Measurements from ENCODE around the gene BRINP1.

Gene BRINP1

DNA sequence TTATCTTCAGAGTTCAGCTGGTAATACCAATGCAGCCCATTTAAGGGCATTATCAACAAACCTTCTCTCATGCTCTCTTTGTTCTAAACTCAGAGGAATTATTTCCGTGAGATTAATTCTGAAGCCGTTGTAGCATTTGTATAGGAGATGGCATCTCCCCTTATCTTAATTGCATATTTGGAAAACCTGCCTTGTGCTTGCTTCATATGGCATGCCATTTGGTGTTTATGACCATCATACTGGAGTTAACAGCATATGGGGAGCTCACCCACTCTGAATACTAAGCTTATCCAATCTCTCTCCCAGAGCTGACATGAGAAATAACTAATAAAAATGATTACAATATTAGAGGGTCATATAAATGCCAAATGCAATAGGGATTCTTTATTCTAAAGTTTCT lies 243.2 kb downstream of the BRINP1 start:
- no peak for DNase-seq (ENCODE audit: low spot score)

GRCh38 chr9:119121899-119122298 lies 247.3 kb downstream of the BRINP1 start:
- DNase-seq (ENCODE audit: low spot score): no peak

DNA sequence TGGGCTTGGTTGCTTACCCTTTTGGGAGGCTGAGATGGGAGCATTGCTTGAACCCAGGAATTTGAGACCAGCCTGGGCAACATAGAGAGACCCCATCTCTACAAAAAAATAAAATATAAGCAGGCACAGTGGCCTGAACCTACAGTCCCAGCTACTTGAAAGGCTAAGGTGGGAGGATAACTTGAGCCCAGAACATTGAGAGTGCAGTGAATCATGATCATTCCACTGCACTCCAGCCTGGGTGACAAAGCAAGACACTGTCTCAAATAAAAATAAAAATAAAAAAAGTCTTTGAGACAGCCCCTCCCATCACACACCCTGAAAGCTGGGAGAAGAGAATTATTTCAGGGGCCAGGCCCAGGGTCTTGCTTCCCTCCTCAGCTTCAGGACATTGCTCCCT lies 251.8 kb downstream of the BRINP1 start:
- DNase-seq (ENCODE audit: low spot score): no peak
